Fibroblast of villous mesenchyme (primary cell): ENCODE results near the gene ARHGEF28. TPM values are rescaled to one million over a fixed set of nuclear protein-coding genes. Genes with fewer than 3 reads are reported as not detected.

Experiments
- DNase-seq: peaks from one replicate; pipeline ENCODE4 v3.0.0-alpha.2; 2010; ENCODE audit warnings: low read depth
- H3K4me3 ChIP-seq: 2 replicates; pipeline ENCODE4 v1.5.1; 2011; ENCODE audit warnings: low read depth, mild to moderate bottlenecking, low read length
- CTCF ChIP-seq: IDR thresholded peaks from 2 replicates; pipeline ENCODE4 v1.5.1; 2012; ENCODE audit warnings: low read depth, mild to moderate bottlenecking, low read length; ENCODE audit not compliant: insufficient read depth
- total RNA-seq: library from RNA; depleted of rRNA; stranded (reverse); fragments of >200 nt; gene quantifications from 2 replicates; pipeline ENCODE4 v1.2.3, GENCODE V29; 2012

Gene ARHGEF28
- total RNA-seq, 1 donor, result 40.2 TPM

GRCh38 chr5:73935719-73936118 lies 309.7 kb downstream of the ARHGEF28 start:
- no peak for TF ChIP-seq CTCF

GRCh38 chr5:73938280-73938937 lies 312.4 kb downstream of the ARHGEF28 start:
- TF ChIP-seq CTCF, result no peak
- H3K4me3 ChIP-seq, result no peak overlapping the region
- DNase-seq, result peak; percentile 91

More at GRCh38 chr5:73935719-73936118, 309.7 kb downstream of the ARHGEF28 start:
- H3K4me3 ChIP-seq, result no peak overlapping the region
- DNase-seq, result no peak

GRCh38 chr5:73938938-73939320 lies 312.9 kb downstream of the ARHGEF28 start:
- H3K4me3 ChIP-seq, result no peak overlapping the region
- peak; percentile 18 for DNase-seq
- no peak for TF ChIP-seq CTCF

GRCh38 chr5:73939557-73939956 lies 313.6 kb downstream of the ARHGEF28 start:
- no peak for DNase-seq
- no peak overlapping the region for H3K4me3 ChIP-seq
- TF ChIP-seq CTCF, result no peak

- no peak overlapping the region for H3K4me3 ChIP-seq
- DNase-seq, result no peak
Observed at GRCh38 chr5:73940026-73940425, 314.0 kb downstream of the ARHGEF28 start.

GRCh38 chr5:73940801-73941200 lies 314.8 kb downstream of the ARHGEF28 start:
- H3K4me3 ChIP-seq, result no peak overlapping the region
- DNase-seq, result no peak
- TF ChIP-seq CTCF, result no peak

More at GRCh38 chr5:73940026-73940425, 314.0 kb downstream of the ARHGEF28 start:
- no peak for TF ChIP-seq CTCF

- no peak for DNase-seq
- H3K4me3 ChIP-seq, result no peak overlapping the region
- no peak for TF ChIP-seq CTCF
Observed at GRCh38 chr5:73942783-73943182, 316.8 kb downstream of the ARHGEF28 start.
